ENCODE measurements around the gene OR4M1.
"Not testable (repeated sequence)": the region's sequence is repeated elsewhere in the genome, so short reads cannot be mapped to it uniquely, and the experiment has no call there.

Gene OR4M1

GRCh38 chr14:19800282-19801117 is 27.2 kb downstream of the OR4M1 start:
- no peak overlapping the region for H2BK15ac ChIP-seq (ENCODE audit: low read depth, poor library complexity, severe bottlenecking)

GRCh38 chr14:19801118-19801464 is 27.8 kb downstream of the OR4M1 start:
- Histone ChIP-seq H3K4me3 (ENCODE audit: insufficient read depth in 1 of 2, low read depth in 1 of 2, low read length in 2 of 2) (no peak overlapping the region), H2AK5ac (ENCODE audit: low read length, severe bottlenecking) (no peak overlapping the region), H2AFZ (ENCODE audit: low read depth, low read length) (no peak overlapping the region), H3K9me3 (ENCODE audit: control insufficient read depth, low read length) (peaks cover under 1% of the 10 kb centered on the region), H2BK15ac (ENCODE audit: low read depth, poor library complexity, severe bottlenecking) (no peak overlapping the region), H3K4me1 (ENCODE audit: control insufficient read depth, insufficient read depth, low read depth, low read length) (no peaks in the 10 kb centered on the region), H3K4me2 (ENCODE audit: low read length, poor library complexity, severe bottlenecking) (no peak overlapping the region), H3K27ac (ENCODE audit: low read length, poor library complexity, severe bottlenecking) (no peak overlapping the region), H4K91ac (ENCODE audit: low read length) (no peak overlapping the region), H3K27me3 (ENCODE audit: control insufficient read depth in 1 of 2, insufficient read depth in 1 of 2, low read length in 2 of 2) (no peaks in the 10 kb centered on the region), H2BK5ac (ENCODE audit: low read depth, low read length, poor library complexity, severe bottlenecking) (no peak overlapping the region), H3K23ac (ENCODE audit: low read length in 2 of 2) (no peak overlapping the region), H3K4ac (ENCODE audit: low read depth in 1 of 2, low read length in 2 of 2) (no peak overlapping the region), H3K18ac (ENCODE audit: low read depth in 1 of 2, low read length in 2 of 2) (no peak overlapping the region), H4K8ac (ENCODE audit: low read length) (no peak overlapping the region), H3K79me1 (replicated peaks; ENCODE audit: low read length, poor library complexity, severe bottlenecking) (no peaks in the 10 kb centered on the region), H2BK120ac (ENCODE audit: low read depth, low read length) (no peak overlapping the region), H3K14ac (ENCODE audit: low read length in 2 of 2) (no peak overlapping the region), H2BK12ac (ENCODE audit: low read length in 2 of 2) (no peak overlapping the region), H3K9ac (ENCODE audit: low read length) (no peak overlapping the region), H3K36me3 (ENCODE audit: control insufficient read depth in 1 of 2, insufficient read depth in 2 of 2, low read depth in 1 of 2, low read length in 2 of 2) (no peaks in the 10 kb centered on the region)
- 68% methylated on average over 13 of the region's 13 CpGs for WGBS
- DNase-seq, result no peak

More at GRCh38 chr14:19800282-19801117, 27.2 kb downstream of the OR4M1 start:
- no peak overlapping the region for H3K23ac ChIP-seq (ENCODE audit: low read length in 2 of 2)
- no peak overlapping the region for H2AFZ ChIP-seq (ENCODE audit: low read depth, low read length)
- H2BK5ac ChIP-seq (ENCODE audit: low read depth, low read length, poor library complexity, severe bottlenecking), result no peak overlapping the region
- H3K14ac ChIP-seq (ENCODE audit: low read length in 2 of 2), result no peak overlapping the region
- H3K27ac ChIP-seq (ENCODE audit: low read length, poor library complexity, severe bottlenecking), result no peak overlapping the region
- no peaks in the 10 kb centered on the region for H3K79me1 ChIP-seq (replicated peaks; ENCODE audit: low read length, poor library complexity, severe bottlenecking)
- H3K27me3 ChIP-seq (ENCODE audit: control insufficient read depth in 1 of 2, insufficient read depth in 1 of 2, low read length in 2 of 2), result no peaks in the 10 kb centered on the region
- H3K4ac ChIP-seq (ENCODE audit: low read depth in 1 of 2, low read length in 2 of 2), result no peak overlapping the region
- no peaks in the 10 kb centered on the region for H3K9me3 ChIP-seq (ENCODE audit: control insufficient read depth, low read length)
- H2BK12ac ChIP-seq (ENCODE audit: low read length in 2 of 2), result no peak overlapping the region
- H3K4me1 ChIP-seq (ENCODE audit: control insufficient read depth, insufficient read depth, low read depth, low read length), result no peaks in the 10 kb centered on the region
- WGBS, result 74% methylated on average over 15 of the region's 17 CpGs
- no peak overlapping the region for H3K4me3 ChIP-seq (ENCODE audit: insufficient read depth in 1 of 2, low read depth in 1 of 2, low read length in 2 of 2)
- H4K8ac ChIP-seq (ENCODE audit: low read length), result no peak overlapping the region
- H3K18ac ChIP-seq (ENCODE audit: low read depth in 1 of 2, low read length in 2 of 2), result no peak overlapping the region
- H3K36me3 ChIP-seq (ENCODE audit: control insufficient read depth in 1 of 2, insufficient read depth in 2 of 2, low read depth in 1 of 2, low read length in 2 of 2), result no peaks in the 10 kb centered on the region
- H3K9ac ChIP-seq (ENCODE audit: low read length), result no peak overlapping the region
- no peak overlapping the region for H2AK5ac ChIP-seq (ENCODE audit: low read length, severe bottlenecking)
- no peak overlapping the region for H2BK120ac ChIP-seq (ENCODE audit: low read depth, low read length)
- no peak overlapping the region for H3K4me2 ChIP-seq (ENCODE audit: low read length, poor library complexity, severe bottlenecking)
- DNase-seq, result no peak
- H4K91ac ChIP-seq (ENCODE audit: low read length), result no peak overlapping the region

GRCh38 chr14:19803470-19803869 is 30.2 kb downstream of the OR4M1 start, which contains the start of gene OR4N2:
Gene OR4N2 (plus strand): TSS chr14:19803770. CDS start chr14:19827449, 23,679 bp downstream.
- H2AFZ ChIP-seq (ENCODE audit: low read depth, low read length); H3K4me2 ChIP-seq (ENCODE audit: low read length, poor library complexity, severe bottlenecking); H3K18ac ChIP-seq (ENCODE audit: low read depth in 1 of 2, low read length in 2 of 2); H3K4me3 ChIP-seq (ENCODE audit: insufficient read depth in 1 of 2, low read depth in 1 of 2, low read length in 2 of 2); H3K14ac ChIP-seq (ENCODE audit: low read length in 2 of 2); H3K23ac ChIP-seq (ENCODE audit: low read length in 2 of 2); H3K27me3 ChIP-seq (ENCODE audit: control insufficient read depth in 1 of 2, insufficient read depth in 1 of 2, low read length in 2 of 2); H4K91ac ChIP-seq (ENCODE audit: low read length); H3K4ac ChIP-seq (ENCODE audit: low read depth in 1 of 2, low read length in 2 of 2); H2BK12ac ChIP-seq (ENCODE audit: low read length in 2 of 2); H4K8ac ChIP-seq (ENCODE audit: low read length); H2AK5ac ChIP-seq (ENCODE audit: low read length, severe bottlenecking); H3K36me3 ChIP-seq (ENCODE audit: control insufficient read depth in 1 of 2, insufficient read depth in 2 of 2, low read depth in 1 of 2, low read length in 2 of 2); H2BK120ac ChIP-seq (ENCODE audit: low read depth, low read length); H3K27ac ChIP-seq (ENCODE audit: low read length, poor library complexity, severe bottlenecking); H3K79me1 ChIP-seq (replicated peaks; ENCODE audit: low read length, poor library complexity, severe bottlenecking); H2BK5ac ChIP-seq (ENCODE audit: low read depth, low read length, poor library complexity, severe bottlenecking); H3K9me3 ChIP-seq (ENCODE audit: control insufficient read depth, low read length); H3K9ac ChIP-seq (ENCODE audit: low read length); H3K4me1 ChIP-seq (ENCODE audit: control insufficient read depth, insufficient read depth, low read depth, low read length); DNase-seq; H2BK15ac ChIP-seq (ENCODE audit: low read depth, poor library complexity, severe bottlenecking): not testable (repeated sequence)
- no CpG with 5 or more reads among the region's 1 CpG for WGBS

- H3K9me3 ChIP-seq (ENCODE audit: control insufficient read depth, low read length); H2BK12ac ChIP-seq (ENCODE audit: low read length in 2 of 2); H3K27me3 ChIP-seq (ENCODE audit: control insufficient read depth in 1 of 2, insufficient read depth in 1 of 2, low read length in 2 of 2); H2BK120ac ChIP-seq (ENCODE audit: low read depth, low read length); H3K4me2 ChIP-seq (ENCODE audit: low read length, poor library complexity, severe bottlenecking); H3K4me1 ChIP-seq (ENCODE audit: control insufficient read depth, insufficient read depth, low read depth, low read length); H2BK5ac ChIP-seq (ENCODE audit: low read depth, low read length, poor library complexity, severe bottlenecking); H2AK5ac ChIP-seq (ENCODE audit: low read length, severe bottlenecking); H3K27ac ChIP-seq (ENCODE audit: low read length, poor library complexity, severe bottlenecking); H3K18ac ChIP-seq (ENCODE audit: low read depth in 1 of 2, low read length in 2 of 2); H2BK15ac ChIP-seq (ENCODE audit: low read depth, poor library complexity, severe bottlenecking); DNase-seq; H3K79me1 ChIP-seq (replicated peaks; ENCODE audit: low read length, poor library complexity, severe bottlenecking); H4K8ac ChIP-seq (ENCODE audit: low read length); H4K91ac ChIP-seq (ENCODE audit: low read length); H3K4me3 ChIP-seq (ENCODE audit: insufficient read depth in 1 of 2, low read depth in 1 of 2, low read length in 2 of 2); H3K36me3 ChIP-seq (ENCODE audit: control insufficient read depth in 1 of 2, insufficient read depth in 2 of 2, low read depth in 1 of 2, low read length in 2 of 2); H3K9ac ChIP-seq (ENCODE audit: low read length); H3K4ac ChIP-seq (ENCODE audit: low read depth in 1 of 2, low read length in 2 of 2); H2AFZ ChIP-seq (ENCODE audit: low read depth, low read length); H3K14ac ChIP-seq (ENCODE audit: low read length in 2 of 2); H3K23ac ChIP-seq (ENCODE audit: low read length in 2 of 2): not testable (repeated sequence)
- 34% methylated on average over 3 of the region's 4 CpGs for WGBS
Observed at GRCh38 chr14:19813171-19813920, 40.0 kb downstream of the OR4M1 start.
